Endothelial cell (in vitro differentiated cells): ENCODE results near the gene SKIC8. TPM values are rescaled to one million over a fixed set of nuclear protein-coding genes. Genes with fewer than 3 reads are reported as not detected.

Experiments used
- DNase-seq: peaks from one replicate; pipeline ENCODE4 v3.0.0; 2021; ENCODE audit warnings: low spot score
- H3K27ac Mint-ChIP-seq: one replicate; pipeline ENCODE4 v1.8.0; 2021; ENCODE audit warnings: mixed read lengths, inconsistent platforms; ENCODE audit not compliant: unreplicated experiment
- H3K27me3 Mint-ChIP-seq: one replicate; pipeline ENCODE4 v1.8.0; 2021; ENCODE audit warnings: mild to moderate bottlenecking, moderate library complexity, mixed read lengths, inconsistent platforms; ENCODE audit not compliant: unreplicated experiment
- H3K36me3 Mint-ChIP-seq: one replicate; pipeline ENCODE4 v1.8.0; 2021; ENCODE audit warnings: mild to moderate bottlenecking, low read depth, mixed read lengths, inconsistent platforms; ENCODE audit not compliant: unreplicated experiment
- H3K4me1 Mint-ChIP-seq: one replicate; pipeline ENCODE4 v1.8.0; 2021; ENCODE audit warnings: mild to moderate bottlenecking, mixed read lengths, inconsistent platforms; ENCODE audit not compliant: unreplicated experiment
- H3K4me3 Mint-ChIP-seq: one replicate; pipeline ENCODE4 v1.8.0; 2021; ENCODE audit warnings: mild to moderate bottlenecking, mixed read lengths, inconsistent platforms; ENCODE audit not compliant: unreplicated experiment
- H3K9me3 Mint-ChIP-seq: one replicate; pipeline ENCODE4 v1.8.0; 2021; ENCODE audit warnings: mixed read lengths, inconsistent platforms; ENCODE audit not compliant: unreplicated experiment
- CTCF ChIP-seq: fragments of 200-600 bp; sonication (generic); IDR thresholded peaks from one replicate; pipeline ENCODE4 v1.5.0; 2021; ENCODE audit warnings: antibody characterized with exemption; ENCODE audit not compliant: unreplicated experiment
- total RNA-seq: library from RNA; stranded (reverse); fragmentation: NEBNext Ultra II Directional; extraction: Animal tissue kit (Norgen Biotek cat#: 25700); gene quantifications from one replicate; pipeline ENCODE4 v1.2.1, GENCODE V29; 2021; ENCODE audit not compliant: unreplicated experiment

Gene SKIC8
- total RNA-seq, 1 donor from 2014 or later: 43.9 TPM

- no peak for DNase-seq
- no peaks in the 10 kb centered on the region for H3K9me3 Mint-ChIP-seq
- TF ChIP-seq CTCF: no peak
- peaks cover 5% of the 10 kb centered on the region for H3K27me3 Mint-ChIP-seq
- H3K27ac Mint-ChIP-seq: no peak overlapping the region
- H3K36me3 Mint-ChIP-seq: peaks cover 3% of the 10 kb centered on the region
- peaks cover 20% of the 10 kb centered on the region for H3K4me1 Mint-ChIP-seq
- no peak overlapping the region for H3K4me3 Mint-ChIP-seq
These were observed 25.9 kb upstream of the SKIC8 start for GRCh38 chr15:78325092-78325843.

GRCh38 chr15:78324144-78324543, 24.7 kb upstream of the SKIC8 start:
- Mint-ChIP-seq H3K4me3 (no peak overlapping the region), H3K27ac (no peak overlapping the region), H3K27me3 (peaks cover 5% of the 10 kb centered on the region), H3K4me1 (peaks cover 18% of the 10 kb centered on the region), H3K9me3 (no peaks in the 10 kb centered on the region), H3K36me3 (peaks cover 3% of the 10 kb centered on the region)
- no peak for TF ChIP-seq CTCF
- DNase-seq: no peak

GRCh38 chr15:78323693-78324092, 24.3 kb upstream of the SKIC8 start:
- TF ChIP-seq CTCF: no peak
- Mint-ChIP-seq H3K4me3 (no peak overlapping the region), H3K36me3 (peaks cover 3% of the 10 kb centered on the region), H3K9me3 (no peaks in the 10 kb centered on the region), H3K27ac (no peak overlapping the region), H3K27me3 (peaks cover 5% of the 10 kb centered on the region), H3K4me1 (peaks cover 18% of the 10 kb centered on the region)
- DNase-seq: no peak

GRCh38 chr15:78322724-78323521, 23.5 kb upstream of the SKIC8 start:
- DNase-seq: no peak
- peak overlapping the region; percentile 81 for H3K27ac Mint-ChIP-seq
- TF ChIP-seq CTCF: no peak
- no peak overlapping the region for H3K4me3 Mint-ChIP-seq
- peaks cover 18% of the 10 kb centered on the region for H3K4me1 Mint-ChIP-seq
- peaks cover 5% of the 10 kb centered on the region for H3K27me3 Mint-ChIP-seq
- no peaks in the 10 kb centered on the region for H3K9me3 Mint-ChIP-seq
- peaks cover 3% of the 10 kb centered on the region for H3K36me3 Mint-ChIP-seq

GRCh38 chr15:78322243-78322642, 22.8 kb upstream of the SKIC8 start:
- DNase-seq: peak; percentile 31
- no peaks in the 10 kb centered on the region for H3K9me3 Mint-ChIP-seq
- H3K4me3 Mint-ChIP-seq: peak overlapping the region; percentile 11
- peak overlapping the region; percentile 81 for H3K27ac Mint-ChIP-seq
- peaks cover 5% of the 10 kb centered on the region for H3K27me3 Mint-ChIP-seq
- no peak for TF ChIP-seq CTCF
- peaks cover 15% of the 10 kb centered on the region for H3K4me1 Mint-ChIP-seq
- H3K36me3 Mint-ChIP-seq: peaks cover 3% of the 10 kb centered on the region
